ENCODE measurements around the gene COMMD1.
"Not testable (repeated sequence)": the region's sequence is repeated elsewhere in the genome, so short reads cannot be mapped to it uniquely, and the experiment has no call there.

Gene COMMD1

GRCh38 chr2:61924895-61925663, 19.6 kb downstream of the COMMD1 start:
- no peak for DNase-seq (ENCODE audit: low read depth in 1 of 2, low spot score in 1 of 2)

GRCh38 chr2:61926531-61927477, 21.3 kb downstream of the COMMD1 start:
- DNase-seq (ENCODE audit: low read depth in 1 of 2, low spot score in 1 of 2), result no peak

- DNase-seq (ENCODE audit: low read depth in 1 of 2, low spot score in 1 of 2), result no peak
Measured at GRCh38 chr2:61928826-61929461, 23.5 kb downstream of the COMMD1 start.

DNA sequence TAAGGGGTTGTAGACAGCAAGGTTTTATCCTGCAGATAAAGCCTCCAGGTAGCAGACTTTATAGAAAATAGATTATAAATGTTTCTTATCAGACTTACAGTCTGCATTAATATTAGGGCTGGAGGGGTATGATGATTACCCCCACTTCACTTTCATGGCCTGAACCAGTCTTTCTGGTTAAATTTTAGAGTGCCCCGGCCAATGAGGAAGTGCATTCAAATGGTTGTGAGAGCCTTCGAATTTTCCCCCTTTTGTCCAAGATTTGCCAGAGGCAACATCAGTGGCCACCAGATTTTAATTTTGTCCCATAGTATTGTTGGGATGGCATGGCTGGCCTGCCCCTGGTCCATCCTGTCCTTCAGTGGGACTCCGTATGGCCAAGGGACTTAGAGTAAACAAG, 31.6 kb downstream of the COMMD1 start:
- DNase-seq (ENCODE audit: low read depth in 1 of 2, low spot score in 1 of 2), result no peak

DNA sequence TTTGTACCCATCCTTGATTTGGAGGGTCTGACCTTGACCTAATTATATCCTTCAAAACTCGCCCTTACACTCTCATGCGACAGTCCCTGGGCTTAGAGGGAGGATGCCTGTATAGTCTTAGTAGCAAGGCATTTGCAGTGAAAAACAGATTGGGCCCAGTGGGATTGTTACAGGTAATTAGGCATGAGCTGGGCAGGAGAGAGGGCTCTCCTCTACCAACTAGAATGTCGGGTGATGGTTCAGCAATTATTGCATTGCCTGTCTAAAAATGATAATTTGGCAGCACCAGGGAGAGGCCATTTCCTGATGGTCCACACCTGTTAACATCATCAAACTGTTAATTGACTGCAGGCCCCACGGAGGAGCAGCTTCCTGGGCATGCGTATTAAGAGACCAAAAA, 32.4 kb downstream of the COMMD1 start:
- no peak for DNase-seq (ENCODE audit: low read depth in 1 of 2, low spot score in 1 of 2)

- no peak for DNase-seq (ENCODE audit: low read depth in 1 of 2, low spot score in 1 of 2)
Measured at GRCh38 chr2:61938511-61938910, 33.0 kb downstream of the COMMD1 start.

DNA sequence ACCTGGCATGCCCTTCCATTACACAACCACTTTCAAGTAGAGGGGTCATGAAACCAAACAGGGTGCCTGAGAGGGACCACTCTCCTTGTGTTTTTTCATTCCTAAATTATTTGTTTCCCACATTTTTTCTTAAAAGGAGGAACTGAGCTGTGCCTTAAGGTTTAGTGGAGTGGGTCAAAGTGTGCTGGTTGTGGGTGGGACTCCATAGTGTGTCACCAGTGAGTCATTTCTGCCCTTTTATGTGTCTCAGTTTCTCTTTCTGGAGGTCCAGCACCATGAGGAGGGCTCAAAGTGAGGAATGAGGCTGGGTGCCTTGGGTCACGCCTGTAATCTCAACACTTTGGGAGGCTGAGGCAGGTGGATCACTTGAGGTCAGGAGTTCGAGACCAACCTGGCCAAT, 37.8 kb downstream of the COMMD1 start:
- no peak for DNase-seq (ENCODE audit: low read depth in 1 of 2, low spot score in 1 of 2)

DNA sequence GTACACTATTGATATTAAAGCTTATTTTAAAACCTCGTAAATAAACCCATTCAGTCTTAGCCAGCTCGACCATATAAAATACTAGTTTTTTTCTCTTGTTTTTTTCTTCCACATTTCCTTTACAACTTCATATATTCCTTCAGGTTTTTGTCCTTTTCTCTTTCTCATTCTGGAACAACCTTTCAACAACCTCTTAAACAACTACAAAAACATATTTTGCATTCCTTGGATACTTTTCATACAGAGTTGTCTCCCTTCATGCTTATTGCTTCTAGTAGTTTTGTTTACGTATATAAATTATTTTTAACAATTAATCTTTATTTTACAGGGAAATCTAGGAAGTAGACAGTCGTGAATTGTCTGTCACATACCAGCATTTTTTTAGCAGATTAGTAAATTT, 41.2 kb downstream of the COMMD1 start:
- no peak for DNase-seq (ENCODE audit: low read depth in 1 of 2, low spot score in 1 of 2)

DNA sequence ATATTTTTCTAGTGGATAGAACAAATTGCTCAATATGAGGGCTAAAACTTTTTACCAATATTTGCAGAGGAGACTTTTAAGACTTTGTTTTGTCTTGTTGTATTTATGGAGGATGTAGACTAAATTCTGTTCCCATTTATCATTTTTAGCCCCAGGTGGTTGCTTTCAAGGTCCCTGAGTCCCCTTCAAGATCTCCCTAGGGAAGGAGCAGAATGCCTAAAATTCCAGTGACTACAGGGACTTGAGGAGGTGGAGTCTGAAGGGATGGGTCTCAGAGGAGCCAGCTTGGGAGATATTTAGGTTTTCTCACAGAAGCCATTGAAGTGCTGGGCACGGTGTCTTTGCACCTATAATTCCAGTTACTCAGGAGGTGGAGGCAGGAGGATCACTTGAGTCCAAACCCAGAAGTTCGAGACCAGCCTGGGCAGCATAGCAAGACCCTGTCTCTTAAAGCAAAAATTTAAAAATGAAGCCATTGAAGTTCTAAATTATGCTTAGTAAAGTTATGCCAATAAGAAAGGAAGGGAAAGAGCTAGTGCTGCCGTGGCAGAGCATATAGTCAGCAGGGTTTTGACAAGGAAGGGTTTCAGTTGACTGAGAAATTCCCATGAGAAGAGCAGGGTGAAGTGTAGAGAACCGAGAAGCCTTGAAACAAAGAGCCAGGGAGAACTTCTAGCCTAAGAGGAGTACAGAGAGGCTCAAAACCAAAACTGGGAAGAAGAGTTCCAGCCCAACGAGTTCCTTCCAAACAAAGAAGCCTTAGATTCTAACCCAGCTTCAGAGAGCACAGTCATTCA, 43.4 kb downstream of the COMMD1 start:
- DNase-seq (ENCODE audit: low read depth in 1 of 2, low spot score in 1 of 2), result no peak

- DNase-seq (ENCODE audit: low read depth in 1 of 2, low spot score in 1 of 2), result no peak
Measured at GRCh38 chr2:61949458-61949713, 43.9 kb downstream of the COMMD1 start.

DNA sequence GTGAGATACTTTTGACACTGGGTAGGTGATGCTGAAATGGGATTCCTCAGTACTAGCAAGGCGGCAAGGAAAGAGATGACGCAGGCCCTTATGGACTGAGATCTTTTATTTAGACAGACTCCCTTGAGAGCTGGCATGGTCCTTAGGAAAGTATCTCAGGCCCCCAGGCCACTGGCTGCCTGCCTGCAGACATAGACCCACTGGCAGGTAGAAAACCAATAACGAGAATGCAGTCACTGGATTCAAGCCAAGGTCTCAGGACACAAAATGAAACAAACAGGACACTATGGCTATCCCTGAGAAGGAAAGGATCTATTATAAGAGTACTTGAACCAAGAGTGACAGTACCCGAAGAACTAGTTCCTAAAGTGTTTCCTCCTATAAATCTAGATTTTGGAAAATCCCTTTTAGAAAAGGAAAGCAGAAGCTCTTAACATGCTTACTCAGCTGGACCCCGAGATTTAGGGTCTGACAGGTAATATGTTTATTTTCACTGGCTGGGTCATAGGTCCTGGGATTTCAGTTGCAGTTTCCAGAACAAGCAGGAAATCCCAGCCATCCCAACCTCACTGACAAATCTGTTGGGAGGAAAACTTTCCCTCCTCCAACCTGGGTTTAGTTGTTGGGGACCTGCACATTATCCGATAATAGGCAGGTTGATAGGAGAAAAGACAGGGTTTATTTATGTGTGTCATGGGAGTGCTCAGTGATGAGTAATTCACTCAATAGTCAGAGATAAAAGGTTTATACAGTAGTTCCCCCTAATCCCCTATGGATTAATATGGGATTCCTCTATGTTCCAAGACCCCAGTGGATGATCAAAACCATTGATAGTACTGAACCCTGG, 44.5 kb downstream of the COMMD1 start:
- no peak for DNase-seq (ENCODE audit: low read depth in 1 of 2, low spot score in 1 of 2)

DNA sequence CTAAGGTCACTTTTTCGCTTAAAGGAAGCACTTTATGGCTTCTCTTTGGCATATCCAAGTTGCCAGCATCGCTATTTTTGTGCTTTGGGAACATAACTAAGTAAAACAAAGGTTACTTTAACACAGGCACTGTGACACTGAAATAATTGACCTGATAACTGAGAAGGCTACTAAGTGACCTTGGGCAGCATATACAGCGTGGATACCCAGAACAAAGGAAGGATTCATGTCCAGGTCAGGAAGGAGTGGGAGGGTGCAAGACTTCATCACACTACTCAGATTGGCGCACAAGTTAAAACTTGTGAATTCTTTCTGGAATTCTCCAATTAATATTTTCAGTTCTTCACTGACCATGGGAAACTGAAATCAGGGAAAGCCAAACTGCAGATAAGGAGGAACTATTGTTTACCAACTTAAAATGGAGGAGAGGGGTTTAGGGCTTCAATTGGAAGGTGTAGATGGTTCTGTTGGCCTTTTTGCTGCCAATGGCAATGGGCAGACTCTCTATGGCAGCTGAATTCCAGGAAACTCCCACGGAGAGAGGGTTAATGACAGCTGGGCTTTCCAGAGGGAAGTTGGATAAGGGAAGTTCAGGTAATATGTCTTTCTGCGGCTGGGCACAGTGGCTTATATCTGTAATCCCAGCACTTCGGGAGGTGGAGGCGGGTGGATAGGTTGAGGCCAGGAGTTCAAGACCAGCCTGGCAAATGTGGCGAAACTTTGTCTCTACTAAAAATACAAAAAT, 45.3 kb downstream of the COMMD1 start:
- no peak for DNase-seq (ENCODE audit: low read depth in 1 of 2, low spot score in 1 of 2)

DNA sequence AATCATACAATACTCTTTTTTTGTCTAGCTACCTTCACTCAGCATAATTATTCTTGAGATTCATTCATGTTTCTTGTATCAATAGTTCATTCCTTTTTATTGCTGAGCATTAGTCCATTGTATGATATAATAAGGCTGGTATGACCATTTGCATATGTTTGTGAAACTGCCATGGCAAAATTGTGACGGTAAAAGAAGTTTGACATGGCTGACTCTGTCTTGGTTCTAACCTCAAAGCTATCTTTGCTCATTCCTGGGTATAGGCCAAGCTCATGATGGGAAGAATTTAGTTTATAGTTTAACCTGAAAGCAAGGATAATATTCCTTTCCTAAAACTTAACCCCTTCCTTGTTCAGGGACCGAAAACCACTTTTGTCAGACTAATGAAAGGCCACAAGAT, 46.4 kb downstream of the COMMD1 start:
- no peak for DNase-seq (ENCODE audit: low read depth in 1 of 2, low spot score in 1 of 2)

DNA sequence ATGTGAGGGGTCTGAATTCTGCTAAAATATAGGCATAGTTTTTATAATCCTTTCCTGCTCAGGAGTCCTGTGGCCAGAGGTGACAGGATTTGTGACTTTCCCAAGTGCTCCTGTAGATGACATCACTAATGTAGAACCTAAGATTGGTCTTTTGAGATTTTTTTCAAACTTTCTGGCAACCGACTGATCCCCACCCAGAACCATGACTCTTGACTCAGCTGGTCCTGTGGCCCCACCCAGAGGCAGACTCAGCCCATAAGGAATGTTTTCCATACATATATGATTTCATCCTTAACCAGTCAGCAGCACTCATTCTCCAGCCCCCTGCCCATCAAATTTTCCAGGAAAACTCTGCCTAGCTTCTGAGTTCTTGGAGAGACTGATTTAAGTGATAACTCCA, 46.8 kb downstream of the COMMD1 start:
- no peak for DNase-seq (ENCODE audit: low read depth in 1 of 2, low spot score in 1 of 2)

DNA sequence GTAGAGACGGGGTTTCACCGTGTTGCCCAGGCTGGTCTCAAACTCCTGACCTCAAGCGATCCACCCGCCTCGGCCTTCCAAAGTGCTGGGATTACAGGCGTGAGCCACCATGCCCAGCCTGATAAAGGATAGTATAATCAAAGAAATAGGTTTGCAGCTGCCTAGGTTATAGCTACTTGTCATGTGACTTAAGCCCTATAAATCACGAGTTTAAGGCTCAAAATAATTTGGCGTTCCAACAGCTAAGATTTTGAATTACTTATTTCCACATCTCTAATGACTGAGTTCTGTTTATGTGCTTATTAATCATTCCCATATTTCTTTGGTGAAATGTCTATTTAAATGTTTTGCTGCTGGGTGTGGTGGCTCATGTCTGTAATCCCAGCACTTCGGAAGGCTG, 49.4 kb downstream of the COMMD1 start:
- DNase-seq (ENCODE audit: low read depth in 1 of 2, low spot score in 1 of 2), result not testable (repeated sequence)

GRCh38 chr2:61959381-61960293, 54.2 kb downstream of the COMMD1 start:
- DNase-seq (ENCODE audit: low read depth in 1 of 2, low spot score in 1 of 2), result no peak

- DNase-seq (ENCODE audit: low read depth in 1 of 2, low spot score in 1 of 2), result no peak
Measured at GRCh38 chr2:61961231-61961901, 55.9 kb downstream of the COMMD1 start.
